ENCODE data around the gene NCK2. TPM values are rescaled to one million over a fixed set of nuclear protein-coding genes. Genes with fewer than 3 reads are reported as not detected.

Gene NCK2
- total and polyA plus RNA-seq, 10 of the 15 experiments (the other 5 are each of a cell fraction or from before 2014, with no cell fraction given): 1.2 to 30.9 (median 14.1) TPM

DNA sequence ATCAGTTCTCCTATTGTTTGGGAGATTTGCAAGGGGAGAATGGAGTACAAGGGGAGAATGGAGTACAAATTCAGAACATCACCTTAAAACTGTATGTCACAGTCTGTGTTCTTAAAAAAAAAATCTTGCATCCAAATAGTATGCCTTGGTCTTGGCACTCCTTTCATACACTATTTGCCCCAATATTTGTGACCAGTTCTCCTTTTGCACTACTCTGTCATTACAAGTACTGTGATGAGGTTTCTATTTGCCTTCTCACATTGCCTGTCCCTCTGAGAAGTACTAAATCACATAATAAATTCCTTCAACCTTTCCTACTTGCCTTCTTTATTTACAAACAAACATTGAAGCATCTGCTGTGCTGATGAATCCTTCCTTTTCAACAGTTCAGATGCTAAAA lies 36.0 kb upstream of the NCK2 start:
- Histone ChIP-seq H3K9ac (ENCODE audit: control insufficient read depth, insufficient read depth, low read length) (no peak overlapping the region), H3K36me3 (ENCODE audit: control insufficient read depth in 2 of 2, insufficient read depth in 2 of 2, low read length in 1 of 2) (no peaks in the 10 kb centered on the region), H3K4me1 (ENCODE audit: control insufficient read depth, insufficient read depth, low read length) (no peaks in the 10 kb centered on the region), H2AFZ (ENCODE audit: control insufficient read depth, low read depth, low read length) (no peak overlapping the region), H3K27ac (ENCODE audit: control insufficient read depth, insufficient read depth) (no peak overlapping the region), H3K4me2 (ENCODE audit: control insufficient read depth, insufficient read depth) (no peak overlapping the region), H3K9me3 (replicated peaks; ENCODE audit: control insufficient read depth, insufficient read depth, low read length) (no peaks in the 10 kb centered on the region), H4K20me1 (ENCODE audit: control insufficient read depth, insufficient read depth) (no peaks in the 10 kb centered on the region), H3K27me3 (replicated peaks in 1 of 2; ENCODE audit: control insufficient read depth in 2 of 2, insufficient read depth in 2 of 2, low read length in 1 of 2) (0 out of 4 replicates have a peak, but pooled peaks cover 0 to 2% of the 10 kb centered on the region in 2 experiments), H3K4me3 (no peak overlapping the region), H3K79me2 (ENCODE audit: control insufficient read depth, insufficient read depth, low read length) (no peaks in the 10 kb centered on the region)
- BruUV-seq (replicated peaks): no TSS peak
- RAD21 ChIA-PET (ENCODE audit: unreplicated experiment): no interaction called here
- ATAC-seq (peak; percentile 59; the same call in 2 of the 3 replicates), FAIRE-seq (no peak), DNase-seq (ENCODE audit: low read depth, low spot score) (no peak)
- CTCF ChIA-PET: no interaction called here
- SMC1A ChIA-PET (ENCODE audit: uncharacterized antibody, unreplicated experiment): no interaction called here
- POLR2A ChIA-PET: no interaction called here
- no peak for TF ChIP-seq MYC (IDR thresholded peaks at IDR 0.05; ENCODE audit: insufficient read depth, insufficient read length, insufficient replicate concordance, low read length, severe bottlenecking)
- no peak for TF ChIP-seq EED (IDR thresholded peaks at IDR 0.05; ENCODE audit: low read depth)
- TF ChIP-seq SPI1 (IDR thresholded peaks at IDR 0.05; ENCODE audit: borderline replicate concordance, insufficient read depth, low read depth, low read length): peak; percentile 50; the same call in 1 of the 2 replicates
- in situ Hi-C loops (cut with MboI): no loop called here
- intact Hi-C loops (cut with micrococcal nuclease; ENCODE audit: unreplicated experiment): no loop called here

GRCh38 chr2:105711394-105711793 lies 33.3 kb upstream of the NCK2 start:
- Histone ChIP-seq H3K4me1 (ENCODE audit: control insufficient read depth, insufficient read depth, low read length) (no peaks in the 10 kb centered on the region), H3K4me3 (no peak overlapping the region), H3K27me3 (replicated peaks in 1 of 2; ENCODE audit: control insufficient read depth in 2 of 2, insufficient read depth in 2 of 2, low read length in 1 of 2) (0 out of 4 replicates have a peak, but pooled peaks cover 0 to 2% of the 10 kb centered on the region in 2 experiments), H3K9me3 (replicated peaks; ENCODE audit: control insufficient read depth, insufficient read depth, low read length) (no peaks in the 10 kb centered on the region), H3K36me3 (ENCODE audit: control insufficient read depth in 2 of 2, insufficient read depth in 2 of 2, low read length in 1 of 2) (no peaks in the 10 kb centered on the region), H3K79me2 (ENCODE audit: control insufficient read depth, insufficient read depth, low read length) (no peaks in the 10 kb centered on the region), H3K9ac (ENCODE audit: control insufficient read depth, insufficient read depth, low read length) (no peak overlapping the region), H3K27ac (ENCODE audit: control insufficient read depth, insufficient read depth) (no peak overlapping the region), H3K4me2 (ENCODE audit: control insufficient read depth, insufficient read depth) (no peak overlapping the region), H2AFZ (ENCODE audit: control insufficient read depth, low read depth, low read length) (no peak overlapping the region), H4K20me1 (ENCODE audit: control insufficient read depth, insufficient read depth) (no peaks in the 10 kb centered on the region)
- no TSS peak for BruUV-seq (replicated peaks)
- in situ Hi-C loops (cut with MboI): no loop called here
- ATAC-seq (no peak), DNase-seq (ENCODE audit: low read depth, low spot score) (no peak), FAIRE-seq (no peak)
- ChIA-PET SMC1A (ENCODE audit: uncharacterized antibody, unreplicated experiment) (no interaction called here), POLR2A (no interaction called here), CTCF (no interaction called here), RAD21 (ENCODE audit: unreplicated experiment) (interaction anchor here (1.4 kb wide), 1 partner anchor 29 kb away, joined by 4 read pairs; no protein-coding TSS in a partner anchor)
- intact Hi-C loops (cut with micrococcal nuclease; ENCODE audit: unreplicated experiment): no loop called here
- TF ChIP-seq HDAC2 (IDR thresholded peaks at IDR 0.05) (no peak), ZNF24 (IDR thresholded peaks at IDR 0.05) (no peak), LARP7 (IDR thresholded peaks at IDR 0.05) (no peak), ZNF384 (IDR thresholded peaks at IDR 0.05; ENCODE audit: borderline replicate concordance, low read depth, low read length) (no peak), RELB (IDR thresholded peaks at IDR 0.05; ENCODE audit: low read depth) (no peak), ZBTB40 (IDR thresholded peaks at IDR 0.05; ENCODE audit: borderline replicate concordance) (no peak), MXI1 (IDR thresholded peaks at IDR 0.05; ENCODE audit: low read depth, low read length) (no peak), ZBTB33 (IDR thresholded peaks at IDR 0.05) (no peak)

All from GM12878 (cell line).